Body of pancreas (tissue), 4 donors: ENCODE results near the gene COL6A2.

Source experiments
- POLR2A ChIP-seq, 3 donors: fragments of 450-650 bp; IDR thresholded peaks; one replicate each; pipeline ENCODE4 v1.6.1; 2016; ENCODE audit warnings: antibody characterized with exemption in 3 of 3, mild to moderate bottlenecking in 2 of 3
- TF ChIP-seq, protein P1 (sequence below), 7 experiments: fragments of 450-650 bp in 4 of 7; fragments of 200-600 bp in 3 of 7; sonication (generic) in 3 of 7; IDR thresholded peaks; one replicate each; pipeline ENCODE4 v1.5.1; 2016 to 2019; ENCODE audit warnings: antibody characterized with exemption in 7 of 7

DNA sequence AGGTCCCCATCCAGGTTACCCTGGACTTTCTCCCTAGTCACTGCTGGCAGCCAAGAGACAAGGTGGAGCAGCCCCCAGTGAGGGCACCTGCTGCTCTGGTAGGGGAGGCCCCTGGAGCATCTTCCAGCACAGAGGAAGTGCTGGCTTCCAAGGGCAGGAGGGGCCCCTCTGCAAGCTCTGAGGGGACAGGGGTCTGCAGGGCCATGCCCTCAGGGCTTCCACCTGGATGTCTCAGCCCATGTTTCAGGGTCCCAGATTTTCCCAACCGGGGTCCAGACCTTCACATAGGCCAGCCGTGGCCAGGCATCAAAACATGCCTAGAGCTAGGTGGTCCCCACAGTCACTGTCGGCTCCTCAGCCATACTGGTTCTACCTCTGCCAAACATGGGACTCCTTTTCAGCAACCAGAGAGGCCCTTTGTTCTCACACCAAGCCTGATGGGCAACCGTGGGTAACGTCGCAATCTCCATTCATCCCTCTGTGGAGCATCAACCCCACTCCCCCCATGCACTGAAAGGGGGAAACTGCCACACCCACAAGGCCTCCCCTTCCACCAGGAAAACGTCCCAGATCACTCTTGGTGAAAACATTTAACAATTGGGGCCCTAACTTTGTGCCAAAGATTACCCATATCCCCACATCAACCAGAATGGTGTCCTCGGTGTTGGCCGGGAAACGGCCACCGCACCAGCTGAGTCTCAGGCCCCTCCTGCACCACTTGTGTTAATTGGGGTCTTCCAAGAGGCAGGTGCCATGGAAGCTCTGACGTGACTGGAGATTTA lies 1.9 kb upstream of the COL6A2 start:
- TF ChIP-seq, protein P1, sequence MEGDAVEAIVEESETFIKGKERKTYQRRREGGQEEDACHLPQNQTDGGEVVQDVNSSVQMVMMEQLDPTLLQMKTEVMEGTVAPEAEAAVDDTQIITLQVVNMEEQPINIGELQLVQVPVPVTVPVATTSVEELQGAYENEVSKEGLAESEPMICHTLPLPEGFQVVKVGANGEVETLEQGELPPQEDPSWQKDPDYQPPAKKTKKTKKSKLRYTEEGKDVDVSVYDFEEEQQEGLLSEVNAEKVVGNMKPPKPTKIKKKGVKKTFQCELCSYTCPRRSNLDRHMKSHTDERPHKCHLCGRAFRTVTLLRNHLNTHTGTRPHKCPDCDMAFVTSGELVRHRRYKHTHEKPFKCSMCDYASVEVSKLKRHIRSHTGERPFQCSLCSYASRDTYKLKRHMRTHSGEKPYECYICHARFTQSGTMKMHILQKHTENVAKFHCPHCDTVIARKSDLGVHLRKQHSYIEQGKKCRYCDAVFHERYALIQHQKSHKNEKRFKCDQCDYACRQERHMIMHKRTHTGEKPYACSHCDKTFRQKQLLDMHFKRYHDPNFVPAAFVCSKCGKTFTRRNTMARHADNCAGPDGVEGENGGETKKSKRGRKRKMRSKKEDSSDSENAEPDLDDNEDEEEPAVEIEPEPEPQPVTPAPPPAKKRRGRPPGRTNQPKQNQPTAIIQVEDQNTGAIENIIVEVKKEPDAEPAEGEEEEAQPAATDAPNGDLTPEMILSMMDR (IDR thresholded peaks at IDR 0.05), result no peak
- no peak for TF ChIP-seq POLR2A (IDR thresholded peaks at IDR 0.05)
